Ascending aorta (tissue), 2 donors: ENCODE data around the gene TMEM255B. TPM values are rescaled to one million over a fixed set of nuclear protein-coding genes. Genes with fewer than 3 reads are reported as not detected.
"Not testable (repeated sequence)": the region's sequence is repeated elsewhere in the genome, so short reads cannot be mapped to it uniquely, and the experiment has no call there.

Experiments
- DNase-seq, 2 donors: peaks; one replicate each; pipeline ENCODE4 v3.0.0-alpha.2; 2019; ENCODE audit warnings: low spot score in 2 of 2
- H3K27ac ChIP-seq, 2 donors: fragments of 200-600 bp; sonication (generic); one replicate each; pipeline ENCODE4 v1.5.1; 2016 to 2017; ENCODE audit warnings: mild to moderate bottlenecking in 1 of 2
- H3K27me3 ChIP-seq: fragments of 200-600 bp; sonication (generic); one replicate; pipeline ENCODE4 v1.5.1; 2017
- H3K36me3 ChIP-seq, 2 donors: fragments of 200-600 bp; sonication (generic); one replicate each; pipeline ENCODE4 v1.5.1; 2016
- H3K4me1 ChIP-seq, 2 donors: fragments of 200-600 bp; sonication (generic); one replicate each; pipeline ENCODE4 v1.5.1; 2016 to 2017; ENCODE audit warnings: mild to moderate bottlenecking in 1 of 2
- H3K4me3 ChIP-seq, 2 donors: fragments of 200-600 bp; sonication (generic); one replicate each; pipeline ENCODE4 v1.5.1; 2016 to 2017; ENCODE audit warnings: mild to moderate bottlenecking in 1 of 2
- H3K9me3 ChIP-seq, 2 donors: fragments of 200-600 bp; sonication (generic); one replicate each; pipeline ENCODE4 v1.5.1; 2016
- CTCF ChIP-seq, 3 experiments: fragments of 200-600 bp in 2 of 3; fragments of 450-650 bp in 1 of 3; sonication (generic) in 2 of 3; IDR thresholded peaks; one replicate each; pipeline ENCODE4 v1.5.1; 2016 to 2019; ENCODE audit warnings: antibody characterized with exemption in 3 of 3, mild to moderate bottlenecking in 1 of 3, moderate library complexity in 1 of 3
- intact Hi-C: fragments of 100-400 bp; cut with DNase I; formaldehyde crosslinking; loops from one replicate; pipeline ENCODE4 v1.15.1; 2023
- total RNA-seq: library from RNA; depleted of rRNA; stranded (reverse); fragments of >200 nt; gene quantifications from one replicate; pipeline ENCODE4 v1.1.0, GENCODE V29; 2016

TMEM255B gene
- total RNA-seq, 1 donor from 2014 or later, result 4.7 TPM

GRCh38 chr13:113825841-113826240 is 66.8 kb downstream of the TMEM255B start:
- Histone ChIP-seq H3K36me3 (peaks cover 70 to 87% of the 10 kb centered on the region in 2 donors), H3K9me3 (no peaks in the 10 kb centered on the region), H3K27me3 (no peaks in the 10 kb centered on the region), H3K4me3 (no peak overlapping the region), H3K4me1 (peaks cover 7 to 8% of the 10 kb centered on the region in 2 donors), H3K27ac (no peak overlapping the region)
- intact Hi-C loops, result no loop called here
- no peak for TF ChIP-seq CTCF (IDR thresholded peaks at IDR 0.05)
- no peak for DNase-seq

- intact Hi-C loops, DNase-seq, H3K27ac ChIP-seq, H3K9me3 ChIP-seq, H3K27me3 ChIP-seq, H3K4me3 ChIP-seq, H3K4me1 ChIP-seq: not testable (repeated sequence)
- peaks cover 76 to 90% of the 10 kb centered on the region in 2 donors for H3K36me3 ChIP-seq
These were observed 67.4 kb downstream of the TMEM255B start for GRCh38 chr13:113826446-113826845.

- Histone ChIP-seq H3K9me3 (no peaks in the 10 kb centered on the region), H3K4me3 (no peak overlapping the region), H3K27ac (no peak overlapping the region), H3K27me3 (no peaks in the 10 kb centered on the region), H3K36me3 (peaks cover 77 to 87% of the 10 kb centered on the region in 2 donors), H3K4me1 (peaks cover under 1% of the 10 kb centered on the region in 2 donors)
- no peak for TF ChIP-seq CTCF (IDR thresholded peaks at IDR 0.05)
- intact Hi-C loops, result no loop called here
- DNase-seq, result no peak
These were observed 68.0 kb downstream of the TMEM255B start for GRCh38 chr13:113827021-113827420.

GRCh38 chr13:113828282-113828825 is 69.3 kb downstream of the TMEM255B start:
- peaks cover 77 to 87% of the 10 kb centered on the region in 2 donors for H3K36me3 ChIP-seq
- H3K4me1 ChIP-seq, result no peaks in the 10 kb centered on the region
- no peak overlapping the region for H3K27ac ChIP-seq
- no peak for TF ChIP-seq CTCF (IDR thresholded peaks at IDR 0.05)
- no peak for DNase-seq
- intact Hi-C loops, result no loop called here
- no peaks in the 10 kb centered on the region for H3K27me3 ChIP-seq
- H3K9me3 ChIP-seq, result no peaks in the 10 kb centered on the region
- H3K4me3 ChIP-seq, result no peak overlapping the region

- H3K27ac ChIP-seq, intact Hi-C loops, H3K9me3 ChIP-seq, H3K4me3 ChIP-seq, DNase-seq, H3K27me3 ChIP-seq, H3K4me1 ChIP-seq: not testable (repeated sequence)
- peaks cover 85 to 89% of the 10 kb centered on the region in 2 donors for H3K36me3 ChIP-seq
These were observed 71.5 kb downstream of the TMEM255B start for GRCh38 chr13:113830426-113830950.

GRCh38 chr13:113831061-113831460 is 72.0 kb downstream of the TMEM255B start:
- DNase-seq, result no peak
- Histone ChIP-seq H3K27me3 (no peaks in the 10 kb centered on the region), H3K9me3 (no peaks in the 10 kb centered on the region), H3K36me3 (peaks cover 81 to 86% of the 10 kb centered on the region in 2 donors), H3K4me3 (no peak overlapping the region), H3K4me1 (no peaks in the 10 kb centered on the region), H3K27ac (no peak overlapping the region)
- intact Hi-C loops, result no loop called here
- TF ChIP-seq CTCF (IDR thresholded peaks at IDR 0.05), result no peak

GRCh38 chr13:113832205-113832604 is 73.2 kb downstream of the TMEM255B start:
- H3K27ac ChIP-seq, result no peak overlapping the region
- no peak for TF ChIP-seq CTCF (IDR thresholded peaks at IDR 0.05)
- H3K9me3 ChIP-seq, result no peaks in the 10 kb centered on the region
- H3K36me3 ChIP-seq, result peaks cover 70 to 74% of the 10 kb centered on the region in 2 donors
- no peak overlapping the region for H3K4me3 ChIP-seq
- DNase-seq, result no peak
- H3K4me1 ChIP-seq, result peaks cover 3 to 5% of the 10 kb centered on the region in 2 donors
- intact Hi-C loops, result no loop called here
- no peaks in the 10 kb centered on the region for H3K27me3 ChIP-seq
